Measurements from ENCODE around the gene ROBO1. TPM values are rescaled to one million over a fixed set of nuclear protein-coding genes. Genes with fewer than 3 reads are reported as not detected.
"Not testable (repeated sequence)": the region's sequence is repeated elsewhere in the genome, so short reads cannot be mapped to it uniquely, and the experiment has no call there.

Gene ROBO1
- total and polyA plus RNA-seq, 2 experiments from 2014 or later: 18.8 to 31.9 TPM

- 2 to 9% methylated on average over 4 of the region's 4 CpGs for WGBS, 2 experiments (ENCODE audit: low coverage in 1 of 2, low lambda C conversion rate in 2 of 2, missing lambda C conversion rate in 2 of 2)
- H3K4me3 ChIP-seq: no peak overlapping the region
- no peaks in the 10 kb centered on the region for H3K79me2 ChIP-seq (ENCODE audit: insufficient read depth)
- no peaks in the 10 kb centered on the region for H3F3A ChIP-seq (ENCODE audit: insufficient read depth)
- peak overlapping the region; percentile 37 for H2AFZ ChIP-seq
- TF ChIP-seq EZH2phosphoT487 (IDR thresholded peaks at IDR 0.05; ENCODE audit: insufficient read depth, low read depth): no peak
- no peak for TF ChIP-seq EZH2 (IDR thresholded peaks at IDR 0.05; ENCODE audit: insufficient read depth, poor library complexity, severe bottlenecking)
- H4K20me1 ChIP-seq (ENCODE audit: insufficient read depth): no peaks in the 10 kb centered on the region
- H3K27ac ChIP-seq: no peak overlapping the region
- in situ Hi-C loops (cut with MboI): no loop called here
- no peaks in the 10 kb centered on the region for H3K36me3 ChIP-seq (ENCODE audit: low read depth)
- no peaks in the 10 kb centered on the region; the same call in 1 of the 2 replicates for H3K27me3 ChIP-seq (replicated peaks; ENCODE audit: insufficient read depth)
- H3K4me2 ChIP-seq (ENCODE audit: unreplicated experiment): peak overlapping the region; percentile 14
- peaks cover 8% of the 10 kb centered on the region; the same call in 1 of the 2 replicates for H3K4me1 ChIP-seq (ENCODE audit: insufficient read depth)
- peak; percentile 61 for DNase-seq
- no peak overlapping the region for H3K9ac ChIP-seq
- H3K9me2 ChIP-seq (ENCODE audit: insufficient read depth): no peaks in the 10 kb centered on the region
- no peaks in the 10 kb centered on the region for H3K9me3 ChIP-seq (ENCODE audit: low read depth)
Observed at GRCh38 chr3:79515072-79515471, 252.7 kb downstream of the ROBO1 start.

- Histone ChIP-seq H3K27ac (no peak overlapping the region), H3K9me2 (ENCODE audit: insufficient read depth) (no peaks in the 10 kb centered on the region), H3K36me3 (ENCODE audit: low read depth) (no peaks in the 10 kb centered on the region), H3K9ac (no peak overlapping the region), H3K4me3 (no peak overlapping the region), H3K79me2 (ENCODE audit: insufficient read depth) (no peaks in the 10 kb centered on the region), H2AFZ (no peak overlapping the region), H3K27me3 (replicated peaks; ENCODE audit: insufficient read depth) (no peaks in the 10 kb centered on the region; the same call in 1 of the 2 replicates), H3F3A (ENCODE audit: insufficient read depth) (no peaks in the 10 kb centered on the region), H3K4me2 (ENCODE audit: unreplicated experiment) (no peak overlapping the region), H3K9me3 (ENCODE audit: low read depth) (no peaks in the 10 kb centered on the region), H4K20me1 (ENCODE audit: insufficient read depth) (no peaks in the 10 kb centered on the region), H3K4me1 (ENCODE audit: insufficient read depth) (peaks cover 8% of the 10 kb centered on the region; the same call in 1 of the 2 replicates)
- in situ Hi-C loops (cut with MboI): no loop called here
- TF ChIP-seq EZH2phosphoT487 (IDR thresholded peaks at IDR 0.05; ENCODE audit: insufficient read depth, low read depth) (no peak), EZH2 (IDR thresholded peaks at IDR 0.05; ENCODE audit: insufficient read depth, poor library complexity, severe bottlenecking) (no peak)
- no peak for DNase-seq
- WGBS, 2 experiments (ENCODE audit: low coverage in 1 of 2, low lambda C conversion rate in 2 of 2, missing lambda C conversion rate in 2 of 2): 50 to 56% methylated on average over 3 of the region's 3 CpGs
Observed at GRCh38 chr3:79514069-79514468, 253.7 kb downstream of the ROBO1 start.

GRCh38 chr3:79506751-79507150 is 261.0 kb downstream of the ROBO1 start:
- Histone ChIP-seq H3K36me3 (ENCODE audit: low read depth) (no peaks in the 10 kb centered on the region), H3F3A (ENCODE audit: insufficient read depth) (no peaks in the 10 kb centered on the region), H3K27ac (no peak overlapping the region), H3K4me1 (ENCODE audit: insufficient read depth) (no peaks in the 10 kb centered on the region), H4K20me1 (ENCODE audit: insufficient read depth) (no peaks in the 10 kb centered on the region), H3K9me3 (ENCODE audit: low read depth) (no peaks in the 10 kb centered on the region), H3K9ac (no peak overlapping the region), H3K79me2 (ENCODE audit: insufficient read depth) (no peaks in the 10 kb centered on the region), H3K4me2 (ENCODE audit: unreplicated experiment) (no peak overlapping the region), H3K9me2 (ENCODE audit: insufficient read depth) (no peaks in the 10 kb centered on the region), H3K4me3 (no peak overlapping the region), H3K27me3 (replicated peaks; ENCODE audit: insufficient read depth) (no peaks in the 10 kb centered on the region), H2AFZ (no peak overlapping the region)
- 31 to 44% methylated on average over 1 of the region's 1 CpG for WGBS, 2 experiments (ENCODE audit: low coverage in 1 of 2, low lambda C conversion rate in 2 of 2, missing lambda C conversion rate in 2 of 2)
- no peak for DNase-seq
- in situ Hi-C loops (cut with MboI): no loop called here
- TF ChIP-seq EZH2phosphoT487 (IDR thresholded peaks at IDR 0.05; ENCODE audit: insufficient read depth, low read depth): no peak
- no peak for TF ChIP-seq EZH2 (IDR thresholded peaks at IDR 0.05; ENCODE audit: insufficient read depth, poor library complexity, severe bottlenecking)

- 91 to 92% methylated on average over 11 to 39 of the region's 39 CpGs for WGBS, 2 experiments (ENCODE audit: low coverage in 1 of 2, low lambda C conversion rate in 2 of 2, missing lambda C conversion rate in 2 of 2)
- H2AFZ ChIP-seq; H3K27me3 ChIP-seq (replicated peaks; ENCODE audit: insufficient read depth); H3K4me3 ChIP-seq; H3K9me3 ChIP-seq (ENCODE audit: low read depth); H3K4me1 ChIP-seq (ENCODE audit: insufficient read depth); H3K79me2 ChIP-seq (ENCODE audit: insufficient read depth); H3K36me3 ChIP-seq (ENCODE audit: low read depth); H3K9me2 ChIP-seq (ENCODE audit: insufficient read depth); in situ Hi-C loops (cut with MboI); H3K27ac ChIP-seq; H3K9ac ChIP-seq; H3F3A ChIP-seq (ENCODE audit: insufficient read depth); H3K4me2 ChIP-seq (ENCODE audit: unreplicated experiment); DNase-seq; H4K20me1 ChIP-seq (ENCODE audit: insufficient read depth): not testable (repeated sequence)
Observed at GRCh38 chr3:79502216-79502681, 265.5 kb downstream of the ROBO1 start.
